Smooth muscle cell of the brain vasculature (primary cell): Measurements from ENCODE around the gene ACYP2.
"Not testable (repeated sequence)": the region's sequence is repeated elsewhere in the genome, so short reads cannot be mapped to it uniquely, and the experiment has no call there.

Experiments
- DNase-seq: peaks from one replicate; pipeline ENCODE4 v3.0.0-alpha.2; 2012; ENCODE audit warnings: low read depth, low spot score

Gene ACYP2

GRCh38 chr2:54313147-54313546 is 197.7 kb downstream of the ACYP2 start:
- DNase-seq = no peak

- DNase-seq = no peak
Observed at GRCh38 chr2:54317973-54318372, 202.6 kb downstream of the ACYP2 start.

GRCh38 chr2:54318821-54319220 is 203.4 kb downstream of the ACYP2 start:
- no peak for DNase-seq

GRCh38 chr2:54321047-54321446 is 205.6 kb downstream of the ACYP2 start:
- DNase-seq = no peak

GRCh38 chr2:54324517-54324916 is 209.1 kb downstream of the ACYP2 start:
- not testable (repeated sequence) for DNase-seq

GRCh38 chr2:54325148-54325547 is 209.7 kb downstream of the ACYP2 start:
- DNase-seq = no peak

GRCh38 chr2:54329482-54330161 is 214.2 kb downstream of the ACYP2 start:
- no peak for DNase-seq

GRCh38 chr2:54330162-54330925 is 214.9 kb downstream of the ACYP2 start:
- DNase-seq = peak; percentile 83

- no peak for DNase-seq
Observed at GRCh38 chr2:54330926-54331835, 215.8 kb downstream of the ACYP2 start.

GRCh38 chr2:54332386-54332785 is 217.0 kb downstream of the ACYP2 start:
- DNase-seq = no peak

- no peak for DNase-seq
Observed at GRCh38 chr2:54336136-54336976, 220.9 kb downstream of the ACYP2 start.

GRCh38 chr2:54336977-54337255 is 221.5 kb downstream of the ACYP2 start:
- DNase-seq = no peak

- DNase-seq = no peak
Observed at GRCh38 chr2:54341656-54342055, 226.2 kb downstream of the ACYP2 start.

- DNase-seq = no peak
Observed at GRCh38 chr2:54342603-54343002, 227.2 kb downstream of the ACYP2 start.

- no peak for DNase-seq
Observed at GRCh38 chr2:54347622-54348021, 232.2 kb downstream of the ACYP2 start.

- DNase-seq = no peak
Observed at GRCh38 chr2:54348646-54349045, 233.2 kb downstream of the ACYP2 start.

GRCh38 chr2:54350426-54350825 is 235.0 kb downstream of the ACYP2 start:
- DNase-seq = no peak

GRCh38 chr2:54353216-54353615 is 237.8 kb downstream of the ACYP2 start:
- DNase-seq = no peak
